T-helper 2 cell treated with Interferon-gamma antibody and Interleukin-4, amounts not matched to agents 100 ng/mL and 5 ng/mL, for 36 hours (primary cell): ENCODE results near the gene MORC2. TPM values are rescaled to one million over a fixed set of nuclear protein-coding genes. Genes with fewer than 3 reads are reported as not detected.

ENCODE experiments used
- intact Hi-C: fragments of 100-400 bp; cut with micrococcal nuclease; formaldehyde crosslinking; loops from one replicate; pipeline ENCODE4 v1.15.1; 2023
- total RNA-seq: library from RNA; stranded (reverse); gene quantifications from 2 replicates; pipeline ENCODE4 v1.2.3, GENCODE V29; 2022

MORC2 gene
- total RNA-seq: 36.8 and 37.4 TPM in 2 replicates

DNA sequence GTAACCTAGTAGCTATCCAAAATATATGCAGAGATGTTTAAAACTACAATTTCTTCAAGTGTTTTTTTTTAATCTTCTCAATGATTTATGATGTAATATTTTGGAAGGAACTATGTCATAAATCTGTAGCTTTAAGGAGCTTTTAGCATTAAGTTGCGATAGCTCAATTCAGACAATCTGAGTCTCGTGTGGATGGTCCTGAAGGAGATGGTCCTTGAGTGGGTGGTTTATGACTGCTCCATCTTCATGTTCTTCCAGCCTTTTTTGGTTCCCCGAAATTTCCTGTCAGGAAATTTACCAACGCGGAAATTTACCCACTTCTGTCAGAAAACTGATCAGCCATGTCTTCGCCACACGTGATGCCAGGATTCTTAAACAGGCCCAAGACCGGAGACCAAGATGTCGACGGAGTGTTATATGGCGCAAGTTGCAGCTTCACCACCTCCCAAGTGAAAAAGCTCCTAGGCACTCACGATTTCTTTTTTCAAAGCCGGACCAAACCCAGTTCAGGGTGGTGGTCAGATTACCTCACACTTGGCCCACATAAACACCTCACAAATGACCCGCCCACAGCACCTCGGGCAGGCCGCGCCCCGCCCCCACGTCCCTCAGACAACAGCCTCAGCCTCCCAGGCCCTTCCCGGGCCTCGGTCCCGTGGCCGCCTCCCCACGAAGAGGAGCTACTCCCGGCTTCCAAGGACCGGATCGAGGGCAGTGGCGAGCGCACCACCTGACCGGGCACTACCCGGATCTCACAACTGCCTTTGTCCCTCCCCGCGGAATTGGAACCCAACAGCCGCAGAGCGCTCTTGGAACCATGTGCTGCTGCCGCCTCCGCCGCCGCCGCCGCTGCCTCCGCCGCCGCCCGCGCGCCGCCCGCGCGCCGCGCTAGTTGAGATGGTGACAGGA lies at the start of gene MORC2:
TSS of gene MORC2 (minus strand) at position 760 of the 909 bp plus-strand sequence. CDS start 885 bp downstream, outside the sequence.
- intact Hi-C loops: loop anchor here (2.0 kb wide), 2 partner anchors 47 to 323 kb away; no protein-coding TSS in a partner anchor

- intact Hi-C loops: no loop called here
These were observed 37.0 kb upstream of the MORC2 start for GRCh38 chr22:31005535-31005934.

DNA sequence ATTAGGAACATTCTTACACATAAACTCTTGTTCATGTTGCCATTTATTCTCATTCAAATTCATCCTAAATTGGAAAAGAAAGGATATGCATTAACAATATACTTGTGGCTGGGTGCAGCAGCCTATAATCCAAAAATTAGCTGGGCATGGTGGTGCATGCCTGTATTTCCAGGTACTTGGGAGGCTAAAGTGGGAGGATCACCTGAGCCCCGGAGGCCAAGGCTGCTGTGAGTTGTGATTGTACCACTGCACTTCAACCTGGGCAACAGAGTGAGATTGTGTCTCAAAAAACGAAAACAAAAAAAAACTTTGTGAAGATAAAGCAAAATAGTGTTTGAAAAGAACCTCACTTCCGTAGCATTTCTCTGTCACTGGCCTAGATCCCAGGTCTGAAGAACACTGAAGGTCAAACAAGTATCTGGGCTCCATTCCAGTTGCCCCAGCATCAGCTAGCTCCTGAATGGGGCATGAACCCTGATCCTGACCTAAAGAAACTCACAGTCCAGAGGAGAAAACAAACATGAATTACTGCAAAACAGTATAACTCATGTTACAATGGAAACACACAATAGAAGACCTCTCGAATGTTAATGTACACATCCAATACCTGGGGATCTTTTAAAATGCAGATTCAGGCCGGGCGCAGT lies 32.7 kb upstream of the MORC2 start:
- intact Hi-C loops: no loop called here

- intact Hi-C loops: no loop called here
These were observed 29.8 kb upstream of the MORC2 start for GRCh38 chr22:30998329-30998728.

DNA sequence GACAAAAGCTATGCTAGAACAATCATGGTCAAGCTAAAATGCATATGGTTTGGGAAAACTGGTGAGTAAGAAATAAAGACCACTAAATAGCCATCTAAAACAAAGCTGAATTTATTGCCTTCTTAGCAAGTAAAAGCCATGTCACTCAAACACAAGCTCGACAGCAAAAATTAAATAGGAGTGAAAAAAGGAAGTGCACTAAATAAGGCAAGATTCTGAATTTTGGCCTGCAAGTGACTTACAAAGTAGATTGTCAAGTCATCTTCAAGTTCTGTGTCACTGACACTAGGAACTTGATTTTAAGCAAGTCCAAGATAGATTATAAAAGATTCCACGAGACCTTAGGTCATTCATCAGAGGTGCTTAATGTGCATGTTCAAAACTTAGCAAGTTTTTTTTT lies 27.9 kb upstream of the MORC2 start:
- intact Hi-C loops: no loop called here

- intact Hi-C loops: no loop called here
These were observed 26.4 kb upstream of the MORC2 start for GRCh38 chr22:30994960-30995359.

GRCh38 chr22:30992565-30992964 lies 24.0 kb upstream of the MORC2 start:
- intact Hi-C loops: no loop called here

DNA sequence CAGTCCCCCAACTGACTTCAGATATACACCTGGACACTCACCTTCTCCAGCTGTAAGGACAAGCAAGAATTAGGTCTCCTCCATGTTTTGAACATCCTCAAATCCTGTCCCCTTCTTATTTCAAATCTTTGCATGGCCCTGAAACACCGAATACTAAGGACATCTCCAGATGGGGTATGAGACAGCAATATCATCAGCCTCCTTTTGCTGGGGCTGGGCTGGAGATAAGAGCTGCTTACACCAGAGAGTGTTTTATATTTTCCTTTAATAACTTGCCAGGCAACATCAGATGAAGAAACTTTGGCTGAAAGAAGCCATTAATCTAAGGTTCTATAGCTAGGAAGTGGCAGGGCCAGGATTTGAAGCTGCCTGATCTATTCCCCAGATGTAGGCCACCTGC lies 22.1 kb upstream of the MORC2 start:
- intact Hi-C loops: no loop called here

GRCh38 chr22:30989474-30989873 lies 20.9 kb upstream of the MORC2 start:
- intact Hi-C loops: no loop called here

- intact Hi-C loops: no loop called here
These were observed 17.1 kb upstream of the MORC2 start for GRCh38 chr22:30985561-30986208.

- intact Hi-C loops: no loop called here
These were observed 15.7 kb upstream of the MORC2 start for GRCh38 chr22:30984317-30984716.

DNA sequence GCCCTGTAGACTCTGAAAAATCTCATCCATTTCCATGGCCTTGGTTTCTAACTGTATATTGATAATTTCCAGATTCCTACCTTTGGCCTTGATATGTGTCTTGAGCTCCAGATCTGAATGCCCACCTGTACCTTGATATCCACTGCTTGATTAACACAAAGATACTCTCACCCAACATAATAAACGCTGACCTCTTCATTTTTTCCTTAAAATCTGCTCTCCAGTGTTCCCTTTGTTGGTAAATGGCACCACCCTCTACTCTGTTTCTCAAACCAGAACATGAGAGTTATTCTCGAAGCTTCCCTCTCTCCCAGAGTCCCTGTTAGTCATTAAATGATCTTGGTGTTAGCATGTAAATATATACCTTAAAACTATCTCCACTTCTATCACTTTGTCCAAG lies 13.9 kb upstream of the MORC2 start:
- intact Hi-C loops: no loop called here

DNA sequence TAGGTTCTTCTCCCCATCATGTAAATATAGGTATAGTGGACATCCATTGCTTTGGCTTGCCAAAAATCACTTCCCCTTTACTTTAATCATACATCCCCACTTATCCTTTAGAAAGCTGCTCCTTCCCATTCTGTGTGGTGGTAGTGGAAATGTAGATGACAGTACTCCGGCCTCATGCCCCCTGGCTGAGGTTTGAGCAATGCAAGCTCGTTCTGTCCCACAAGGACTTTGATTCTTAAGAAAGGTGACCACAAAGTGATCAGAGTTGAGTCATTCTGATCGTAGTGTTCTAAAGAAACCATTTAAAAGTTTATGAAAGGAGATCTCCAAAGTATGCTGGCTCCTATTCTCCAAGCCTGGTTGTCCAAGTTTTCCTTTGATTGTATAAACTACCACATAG lies 11.4 kb upstream of the MORC2 start:
- intact Hi-C loops: no loop called here

DNA sequence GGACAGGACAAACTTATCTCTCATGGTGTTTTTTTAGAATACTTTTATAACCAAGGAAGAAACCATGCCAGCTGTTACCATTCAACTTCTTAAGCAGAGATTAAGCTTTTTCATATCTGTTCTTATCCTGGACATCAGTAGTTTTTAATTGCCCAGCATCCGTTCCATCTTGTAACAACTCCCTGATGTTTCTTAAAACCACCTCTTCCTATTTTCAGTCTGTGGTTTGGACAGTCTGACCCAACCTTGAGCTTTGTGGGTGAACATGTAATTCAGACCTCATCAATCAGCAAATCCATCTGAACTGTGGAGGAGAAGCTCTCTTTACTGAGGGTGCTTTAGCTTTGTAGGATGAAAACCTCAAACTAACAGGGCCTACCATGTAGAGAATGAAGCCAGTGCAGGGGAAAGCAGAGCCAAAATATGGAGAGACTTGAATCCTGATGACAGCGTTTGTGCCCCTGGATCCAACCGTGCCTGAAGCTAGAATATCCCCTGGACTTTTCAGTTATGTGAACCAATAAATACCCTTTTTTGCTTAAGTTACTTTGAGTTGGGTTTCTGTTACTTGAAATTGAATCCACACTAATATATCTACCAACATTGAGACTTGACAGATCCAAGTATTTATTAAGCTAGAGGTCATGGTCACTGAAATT lies 9.9 kb upstream of the MORC2 start:
- intact Hi-C loops: no loop called here

DNA sequence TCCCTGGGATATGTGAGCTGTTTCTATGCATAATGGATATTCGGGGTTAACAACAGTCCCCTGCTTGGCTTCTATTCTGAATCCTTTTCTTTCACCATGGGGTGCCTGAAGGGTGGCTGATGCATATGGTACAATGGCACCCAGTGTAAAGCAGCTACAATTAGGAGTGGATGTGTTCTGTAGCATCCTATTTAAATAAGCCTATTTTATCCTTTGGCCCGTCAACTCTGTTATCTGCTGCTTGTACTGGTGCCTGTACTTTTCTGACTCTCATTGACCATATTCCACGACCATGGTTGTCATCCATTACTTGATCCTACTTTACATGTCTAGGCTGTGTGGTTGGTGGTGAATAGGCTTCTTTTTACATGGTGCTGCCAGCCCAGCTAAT lies 1.8 kb upstream of the MORC2 start:
- intact Hi-C loops: no loop called here

DNA sequence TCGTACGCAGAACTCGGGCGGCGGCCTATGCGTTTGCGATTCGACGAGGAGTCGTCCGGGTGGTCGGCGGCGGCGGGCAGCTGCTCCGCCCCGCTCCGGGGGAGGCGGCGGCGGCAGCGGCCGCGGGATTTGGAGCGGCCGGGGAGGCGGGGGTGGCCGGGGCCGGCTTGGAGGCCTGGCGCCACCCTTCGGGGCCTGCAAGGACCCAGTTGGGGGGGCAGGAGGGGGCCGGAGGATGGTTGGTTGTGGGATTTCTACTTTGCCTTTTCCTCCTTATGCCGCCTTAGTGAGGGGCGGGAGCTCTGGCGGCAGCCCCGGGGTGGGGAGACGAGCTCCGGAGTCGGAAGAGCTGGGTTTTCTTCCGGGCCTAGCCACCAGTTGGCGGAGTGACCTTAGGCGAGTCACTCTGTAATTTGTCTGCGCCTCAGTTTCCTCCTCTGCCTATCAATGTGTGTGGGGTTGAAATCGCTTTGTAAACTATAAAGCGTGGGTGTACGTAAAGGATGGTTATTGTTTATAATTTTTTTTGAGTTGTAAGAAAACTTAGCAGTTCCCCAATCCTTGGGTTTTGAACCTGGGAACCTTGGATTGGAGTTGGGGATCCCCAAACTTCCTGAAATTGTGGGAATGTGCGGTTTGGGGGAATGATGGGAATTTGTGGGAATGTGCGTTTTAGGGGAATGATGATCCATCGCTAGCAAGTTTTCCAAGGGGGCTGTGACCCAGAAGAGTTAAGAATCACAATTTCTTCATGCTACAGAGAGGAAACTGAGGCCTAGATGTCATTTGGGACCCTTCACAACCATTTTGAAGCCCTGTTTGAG lies 1.2 kb upstream of the MORC2 start:
- intact Hi-C loops: loop anchor here (1.0 to 2.0 kb wide), 4 partner anchors 26 to 321 kb away; no protein-coding TSS in a partner anchor

DNA sequence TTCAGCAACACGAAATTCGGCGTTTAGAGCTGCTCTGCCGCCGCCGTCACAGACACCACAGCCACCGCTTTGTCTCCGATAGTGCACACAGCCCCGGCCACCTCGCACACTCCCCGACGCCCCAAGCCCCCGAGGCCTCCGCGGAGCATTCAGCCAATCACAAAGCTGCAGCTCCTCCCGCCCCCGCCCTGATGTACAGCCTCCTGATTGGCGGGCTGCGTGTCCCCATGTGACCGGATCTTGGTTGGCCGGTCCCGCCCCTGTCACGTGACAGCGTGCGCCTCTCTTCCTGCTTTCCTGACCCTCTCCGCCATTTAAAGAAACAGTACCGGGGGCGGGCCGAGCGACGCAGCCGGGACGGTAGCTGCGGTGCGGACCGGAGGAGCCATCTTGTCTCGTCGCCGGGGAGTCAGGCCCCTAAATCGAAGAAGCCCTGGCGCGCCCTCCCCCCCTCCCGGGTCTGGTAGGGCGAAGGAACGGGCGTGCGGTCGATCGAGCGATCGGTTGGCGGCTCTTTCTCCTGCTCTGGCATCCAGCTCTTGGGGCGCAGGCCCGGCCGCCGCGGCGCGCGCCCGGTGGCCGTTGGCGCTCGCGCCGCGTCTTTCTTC lies 454 bp upstream of the MORC2 start, which contains the start of gene TUG1:
TSS of gene TUG1 (plus strand) at position 342 of the 608 bp plus-strand sequence.
- intact Hi-C loops: loop anchor here (1.0 to 2.0 kb wide), 4 partner anchors 26 to 322 kb away; no protein-coding TSS in a partner anchor

DNA sequence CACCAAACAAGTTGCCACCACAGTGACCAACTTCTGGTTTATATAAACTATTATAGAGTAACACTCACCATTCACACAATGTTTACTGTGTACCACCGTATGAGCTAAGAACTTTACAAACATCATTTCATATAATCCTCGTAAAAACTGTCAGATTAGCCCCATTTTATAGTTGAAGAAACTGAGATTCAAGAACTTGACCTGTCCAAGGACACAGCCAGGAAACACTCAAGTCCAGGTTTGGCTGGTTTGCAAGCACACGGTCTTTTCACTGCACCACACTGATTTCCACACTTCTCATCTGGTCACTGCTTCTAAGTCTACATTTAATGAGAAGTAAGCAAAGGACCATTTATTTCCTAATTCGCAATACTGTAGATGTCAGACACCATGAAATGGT lies 3.7 kb downstream of the MORC2 start:
- intact Hi-C loops: no loop called here

GRCh38 chr22:30955153-30955552 lies 13.4 kb downstream of the MORC2 start:
- intact Hi-C loops: no loop called here

DNA sequence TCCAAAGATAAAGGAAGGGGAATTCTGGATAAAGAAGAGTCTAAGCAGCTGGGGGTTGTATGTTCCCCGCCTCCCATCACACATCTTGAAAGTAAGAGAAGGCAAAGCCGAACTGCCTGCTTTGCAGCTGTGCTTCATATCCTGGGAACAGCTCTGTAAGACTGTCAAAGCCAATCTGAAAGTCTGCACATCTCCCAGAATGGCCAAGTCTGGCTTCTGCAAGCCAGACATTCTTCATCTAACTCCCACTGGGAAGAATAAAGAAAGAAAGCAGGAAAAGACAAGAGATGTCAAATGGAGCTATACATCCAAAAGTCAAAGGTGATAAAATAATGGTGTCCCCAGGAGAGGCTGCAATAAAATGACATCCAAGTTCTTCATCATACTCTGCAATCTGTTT lies 15.4 kb downstream of the MORC2 start:
- intact Hi-C loops: no loop called here
